HCT116 (cell line): Measurements from ENCODE around the gene ZFP36. TPM values are rescaled to one million over a fixed set of nuclear protein-coding genes. Genes with fewer than 3 reads are reported as not detected.

Experiments used
- ATAC-seq: fragments of 200-7000 bp; cut with Tn5 transposase; 2 replicates; pipeline ENCODE4 v1.9.1; 2020; ENCODE audit warnings: mild to moderate bottlenecking, moderate library complexity
- BruUV-seq: library from RNA; stranded (reverse); fragments of 400-500 nt; replicated peaks from 2 replicates; lab custom pipeline; 2021; lab: Mats Ljungman, UMichigan
- CTCF ChIA-PET: fragments of 300-600 bp; sonication (Branson Sonifier 250); formaldehyde crosslinking; loops from one replicate; lab custom pipeline; 2021; ENCODE audit warnings: antibody characterized with exemption; lab: Charles Lee
- POLR2A ChIA-PET: fragments of 300-600, 350-600 bp; sonication (Branson Sonifier 250); formaldehyde crosslinking; loops from one replicate; lab custom pipeline; 2021; ENCODE audit warnings: antibody characterized with exemption; lab: Charles Lee
- RAD21 ChIA-PET, 2 experiments: fragments of 300-600 bp; sonication (Branson Sonifier 250); formaldehyde crosslinking; loops; one replicate each; lab custom pipeline; 2023; ENCODE audit warnings: low total read pairs in 2 of 2; ENCODE audit not compliant: uncharacterized antibody in 2 of 2, unreplicated experiment in 2 of 2, low non-redundant PET in 1 of 2; lab: Charles Lee
- DNase-seq: peaks from one replicate; pipeline ENCODE4 v3.0.0-alpha.2; 2010; ENCODE audit warnings: low read depth, low spot score
- H2AFZ ChIP-seq: fragments of 200-600 bp; shearing (Covaris generic), sonication (generic); 2 replicates; pipeline ENCODE4 v1.6.1; 2017; ENCODE audit warnings: low read depth, mixed run types, mixed read lengths, antibody characterized with exemption, low read length; ENCODE audit not compliant: poor library complexity, severe bottlenecking
- H3K27ac ChIP-seq: 2 replicates; pipeline ENCODE4 v1.5.1; 2012; ENCODE audit warnings: low read depth, low read length
- H3K27me3 ChIP-seq: fragments of 200-600 bp; sonication (generic); 2 replicates; pipeline ENCODE4 v1.6.1; 2016; ENCODE audit warnings: mixed run types, low read length, mixed read lengths; ENCODE audit not compliant: insufficient read depth
- H3K36me3 ChIP-seq, 2 experiments: fragments of 200-500 bp in 1 of 2; fragments of 200-600 bp in 1 of 2; sonication (Bioruptor generic) in 1 of 2; sonication (generic) in 1 of 2; 2 replicates each; pipeline versions ENCODE4 v1.5.1 to v1.6.1; 2014 to 2016; ENCODE audit warnings: low read length in 2 of 2, inconsistent platforms in 1 of 2, mixed read lengths in 1 of 2, mixed run types in 1 of 2; ENCODE audit not compliant: insufficient read depth in 2 of 2, control insufficient read depth in 1 of 2
- H3K4me1 ChIP-seq, 2 experiments: fragments of 200-600 bp in 1 of 2; sonication (generic) in 1 of 2; 2 replicates each; pipeline versions ENCODE4 v1.5.1 to v1.6.1; 2012 to 2017; ENCODE audit warnings: low read length in 2 of 2, inconsistent platforms in 1 of 2, mild to moderate bottlenecking in 1 of 2, mixed read lengths in 1 of 2, mixed run types in 1 of 2, moderate library complexity in 1 of 2; ENCODE audit not compliant: insufficient read depth in 2 of 2, control insufficient read depth in 1 of 2
- H3K4me2 ChIP-seq: fragments of 200-600 bp; sonication (generic); 2 replicates; pipeline ENCODE4 v1.6.1; 2017; ENCODE audit warnings: mixed run types, low read length, mixed read lengths
- H3K4me3 ChIP-seq, 2 experiments: fragments of 200-600 bp in 1 of 2; sonication (generic) in 1 of 2; replicated peaks in 1 of 2; 2 replicates each; pipeline ENCODE4 v1.5.1; 2011 to 2016; ENCODE audit warnings: low read length in 2 of 2, control low read depth in 1 of 2, low read depth in 1 of 2, mild to moderate bottlenecking in 1 of 2, mixed read lengths in 1 of 2, mixed run types in 1 of 2
- H3K79me2 ChIP-seq: fragments of 200-600 bp; sonication (generic); 2 replicates; pipeline ENCODE4 v1.6.1; 2017; ENCODE audit warnings: mild to moderate bottlenecking, mixed run types, low read length, moderate library complexity, mixed read lengths; ENCODE audit not compliant: insufficient read depth
- H3K9ac ChIP-seq: fragments of 200-600 bp; sonication (generic); 2 replicates; pipeline ENCODE4 v1.6.1; 2016; ENCODE audit warnings: low read length, mixed read lengths
- H3K9me2 ChIP-seq: fragments of 200-600 bp; sonication (generic), shearing (Covaris generic); 2 replicates; pipeline ENCODE4 v1.6.1; 2017; ENCODE audit warnings: mixed run types, mild to moderate bottlenecking, moderate library complexity; ENCODE audit not compliant: insufficient read depth
- H3K9me3 ChIP-seq, 2 experiments: fragments of 200-500 bp in 1 of 2; fragments of 200-600 bp in 1 of 2; sonication (Bioruptor generic) in 1 of 2; sonication (generic) in 1 of 2; 2 replicates each; pipeline ENCODE4 v1.6.1; 2014 to 2017; ENCODE audit warnings: low read length in 2 of 2, mixed read lengths in 2 of 2, inconsistent platforms in 1 of 2, low read depth in 1 of 2, mild to moderate bottlenecking in 1 of 2, mixed run types in 1 of 2, moderate library complexity in 1 of 2; ENCODE audit not compliant: control insufficient read depth in 1 of 2, insufficient read depth in 1 of 2
- H4K20me1 ChIP-seq: fragments of 200-600 bp; sonication (generic), shearing (Covaris generic); 2 replicates; pipeline ENCODE4 v1.6.1; 2017; ENCODE audit warnings: mixed run types, mild to moderate bottlenecking, moderate library complexity; ENCODE audit not compliant: insufficient read depth
- CBX3 ChIP-seq: IDR thresholded peaks from 2 replicates; pipeline ENCODE4 v1.6.1; 2012; ENCODE audit warnings: low read depth
- CEBPB ChIP-seq: IDR thresholded peaks from 2 replicates; pipeline ENCODE4 v1.6.1; 2012; ENCODE audit warnings: low read depth
- CTCF ChIP-seq, 3 experiments: fragments of 200-600 bp in 1 of 3; sonication (generic) in 1 of 3; IDR thresholded peaks in 2 of 3; conservative IDR thresholded peaks in 1 of 3; 2 replicates each; pipeline ENCODE4 v1.5.1; 2012 to 2017; ENCODE audit warnings: low read depth in 2 of 3, low read length in 2 of 3, antibody characterized with exemption in 1 of 3, borderline replicate concordance in 1 of 3, control low read depth in 1 of 3, mild to moderate bottlenecking in 1 of 3, mixed read lengths in 1 of 3, mixed run types in 1 of 3, moderate library complexity in 1 of 3; ENCODE audit not compliant: insufficient read depth in 1 of 3
- EZH2 ChIP-seq: fragments of 200-600 bp; sonication (generic); IDR thresholded peaks from 2 replicates; pipeline ENCODE4 v1.6.1; 2017; ENCODE audit warnings: antibody characterized with exemption, mixed run types
- RAD21 ChIP-seq: IDR thresholded peaks from 2 replicates; pipeline ENCODE4 v1.6.1; 2012; ENCODE audit warnings: low read depth, mild to moderate bottlenecking
- ZBTB33 ChIP-seq: IDR thresholded peaks from 2 replicates; pipeline ENCODE4 v1.6.1; 2011; ENCODE audit warnings: mild to moderate bottlenecking, low read length, moderate library complexity; ENCODE audit not compliant: insufficient replicate concordance; ENCODE audit errors: extremely low read depth
- ZFX ChIP-seq: fragments of 450-650 bp; IDR thresholded peaks from 2 replicates; pipeline ENCODE4 v1.6.1; 2017
- ZNF274 ChIP-seq: fragments of 200-500 bp; sonication (Bioruptor generic); IDR thresholded peaks from 2 replicates; pipeline ENCODE4 v1.6.1; 2014; ENCODE audit warnings: mild to moderate bottlenecking, low read depth, low read length, inconsistent platforms
- intact Hi-C: fragments of 100-400 bp; cut with micrococcal nuclease; formaldehyde crosslinking; loops from 2 replicates; pipeline ENCODE4 v1.10.0; 2022
- total RNA-seq: library from RNA; stranded (reverse); gene quantifications from one replicate; pipeline ENCODE4 v1.2.1, GENCODE V29; 2021; ENCODE audit not compliant: unreplicated experiment

The ZFP36 gene
- total RNA-seq, 1 experiment from 2014 or later = 131 TPM

- CTCF ChIA-PET = interaction anchor here (0.7 to 2.0 kb wide), 5 partner anchors 10 to 70 kb away, joined by 3 to 51 read pairs (median 5); partner anchors contain the start of genes MED29, PAF1 and SAMD4B
- H3K36me3 ChIP-seq = peaks cover 2 to 12% of the 10 kb centered on the region in 2 experiments; a peak in 1 of 4 replicates
- DNase-seq (peak; percentile 84), ATAC-seq (peak; percentile 52)
- peaks cover 33 to 65% of the 10 kb centered on the region in 2 experiments for H3K4me1 ChIP-seq
- intact Hi-C loops = loop anchor here (1.0 to 5.0 kb wide), 7 partner anchors 9 to 289 kb away; partner anchors contain the start of genes MED29, PAF1 and SAMD4B
- BruUV-seq = no TSS peak
- H2AFZ ChIP-seq = no peak overlapping the region
- TF ChIP-seq CBX3 (no peak), CTCF (IDR thresholded peaks at IDR 0.05 in 2 of 3, conservative IDR thresholded peaks at IDR 0.05 in 1 of 3; ENCODE audit: borderline replicate concordance in 1 of 3, insufficient read depth in 1 of 3, low read depth in 2 of 3, low read length in 2 of 3) (peak in 2 of 3 experiments; percentile 86 to 98; a peak in 4 of 6 replicates)
- no peaks in the 10 kb centered on the region for H3K27me3 ChIP-seq
- H3K9ac ChIP-seq = peak overlapping the region; percentile 97
- POLR2A ChIA-PET = interaction anchor here (1.1 to 2.3 kb wide), 4 partner anchors 10 to 24 kb away, joined by 7 to 35 read pairs (median 10); partner anchors contain the start of genes MED29, PAF1 and RPS16
- RAD21 ChIA-PET = interaction anchor here (1.4 to 1.9 kb wide), 3 partner anchors 9 to 14 kb away, joined by 4 to 21 read pairs (median 14); no protein-coding TSS in a partner anchor
- H3K4me3 ChIP-seq = peak overlapping the region; percentile 8 to 90; a peak in 2 of 4 replicates
- H4K20me1 ChIP-seq = peaks cover 5% of the 10 kb centered on the region; the same call in 1 of the 2 replicates
- no peaks in the 10 kb centered on the region for H3K9me3 ChIP-seq
- no peaks in the 10 kb centered on the region for H3K9me2 ChIP-seq
- H3K4me2 ChIP-seq = peak overlapping the region; percentile 92
- peaks cover 23% of the 10 kb centered on the region for H3K79me2 ChIP-seq
- peak overlapping the region; percentile 100 for H3K27ac ChIP-seq
Measured at GRCh38 chr19:39411832-39412099, 5.1 kb downstream of the ZFP36 start.

GRCh38 chr19:39412100-39412866 is 5.6 kb downstream of the ZFP36 start, which contains the start of gene PLEKHG2:
Gene PLEKHG2, plus strand, starts transcription at chr19:39412669. Its CDS starts 1,418 bp downstream, at chr19:39414087.
- Histone ChIP-seq H3K27me3 (no peaks in the 10 kb centered on the region), H3K9me2 (no peaks in the 10 kb centered on the region), H4K20me1 (peaks cover 5% of the 10 kb centered on the region; the same call in 1 of the 2 replicates), H3K4me1 (peaks cover 33 to 65% of the 10 kb centered on the region in 2 experiments), H3K9me3 (no peaks in the 10 kb centered on the region), H2AFZ (no peak within 1 kb of the TSS), H3K27ac (peak within 1 kb of the TSS; percentile 100), H3K4me3 (peak within 1 kb of the TSS; percentile 90 to 98), H3K9ac (peak within 1 kb of the TSS; percentile 97), H3K79me2 (peaks cover 18% of the 10 kb centered on the region), H3K36me3 (peaks cover 2 to 7% of the 10 kb centered on the region in 2 experiments; a peak in 1 of 4 replicates), H3K4me2 (peak within 1 kb of the TSS; percentile 92)
- ChIA-PET POLR2A (interaction anchor here (1.1 to 2.3 kb wide), 4 partner anchors 10 to 23 kb away, joined by 7 to 35 read pairs (median 10); partner anchors contain the start of genes MED29, PAF1 and RPS16), RAD21 (interaction anchor here (0.5 to 1.9 kb wide), 4 partner anchors 10 to 86 kb away, joined by 3 to 21 read pairs (median 9); no protein-coding TSS in a partner anchor), CTCF (interaction anchor here (0.7 to 2.0 kb wide), 4 partner anchors 10 to 70 kb away, joined by 3 to 51 read pairs (median 4); partner anchors contain the start of genes MED29, PAF1 and SAMD4B)
- peak; percentile 98 for DNase-seq
- ATAC-seq = peak; percentile 65
- intact Hi-C loops = loop anchor here (1.0 to 5.0 kb wide), 5 partner anchors 21 to 290 kb away; partner anchors contain the start of genes MED29, PAF1 and SAMD4B
- no TSS peak for BruUV-seq
- TF ChIP-seq RAD21 (no peak), CTCF (IDR thresholded peaks at IDR 0.05 in 2 of 3, conservative IDR thresholded peaks at IDR 0.05 in 1 of 3; ENCODE audit: borderline replicate concordance in 1 of 3, insufficient read depth in 1 of 3, low read depth in 2 of 3, low read length in 2 of 3) (peak in 1 of 3 experiments; percentile 81; a peak in 3 of 6 replicates), CEBPB (no peak), ZBTB33 (no peak), ZNF274 (no peak), EZH2 (no peak), ZFX (no peak), CBX3 (no peak)
